Type B pancreatic cell (in vitro differentiated cells): Measurements from ENCODE around the gene RNF144B. TPM values are rescaled to one million over a fixed set of nuclear protein-coding genes. Genes with fewer than 3 reads are reported as not detected.
A peak's percentile ranks its signal among the peaks of the same experiment; 100 is the strongest.

Experiments used
- DNase-seq: peaks from one replicate; pipeline ENCODE4 v3.0.0; 2021; ENCODE audit warnings: mixed read lengths; ENCODE audit not compliant: unreplicated experiment; ENCODE audit errors: extremely low spot score
- H3K27ac Mint-ChIP-seq: 2 replicates; pipeline ENCODE4 v1.8.0; 2021; ENCODE audit warnings: mild to moderate bottlenecking, mixed read lengths
- H3K27me3 Mint-ChIP-seq: 2 replicates; pipeline ENCODE4 v1.8.0; 2021; ENCODE audit warnings: mixed read lengths
- H3K36me3 Mint-ChIP-seq: 2 replicates; pipeline ENCODE4 v1.8.0; 2021; ENCODE audit warnings: mixed read lengths
- H3K4me1 Mint-ChIP-seq: one replicate; pipeline ENCODE4 v1.8.0; 2021; ENCODE audit warnings: mixed read lengths; ENCODE audit not compliant: unreplicated experiment
- H3K4me3 Mint-ChIP-seq: 2 replicates; pipeline ENCODE4 v1.8.0; 2021; ENCODE audit warnings: mild to moderate bottlenecking, mixed read lengths
- H3K9me3 Mint-ChIP-seq: 2 replicates; pipeline ENCODE4 v1.8.0; 2021; ENCODE audit warnings: mixed read lengths
- total RNA-seq: library from RNA; stranded (reverse); gene quantifications from 2 replicates; pipeline ENCODE4 v1.2.1, GENCODE V29; 2021; ENCODE audit warnings: low replicate concordance
- TF ChIP-seq, protein P1 (sequence below): fragments of 200-600 bp; sonication (generic); conservative IDR thresholded peaks from 2 replicates; pipeline ENCODE4 v1.5.0; 2021; ENCODE audit warnings: antibody characterized with exemption, mild to moderate bottlenecking

RNF144B gene
- total RNA-seq, 1 donor from 2014 or later = 10.8 TPM

DNA sequence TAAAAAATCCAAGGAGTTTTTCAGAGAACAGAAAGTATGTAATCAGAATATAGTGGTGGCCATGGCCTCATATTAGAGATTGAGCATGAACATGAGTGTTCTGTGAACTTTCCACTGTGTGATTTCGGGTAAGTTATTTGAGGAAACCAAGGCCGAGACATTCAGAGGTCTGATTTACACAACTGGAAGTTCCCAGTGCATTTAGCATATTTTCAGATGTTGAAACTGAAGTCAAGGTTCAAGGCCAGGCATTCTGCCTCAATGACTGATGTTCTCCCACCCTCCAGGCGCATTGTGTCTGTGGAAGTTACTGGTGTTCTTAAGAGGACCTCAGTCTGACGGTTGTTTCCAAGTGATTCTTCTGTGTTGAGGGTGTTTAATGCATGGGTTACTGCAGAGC lies 26.2 kb downstream of the RNF144B start:
- TF ChIP-seq, protein P1, sequence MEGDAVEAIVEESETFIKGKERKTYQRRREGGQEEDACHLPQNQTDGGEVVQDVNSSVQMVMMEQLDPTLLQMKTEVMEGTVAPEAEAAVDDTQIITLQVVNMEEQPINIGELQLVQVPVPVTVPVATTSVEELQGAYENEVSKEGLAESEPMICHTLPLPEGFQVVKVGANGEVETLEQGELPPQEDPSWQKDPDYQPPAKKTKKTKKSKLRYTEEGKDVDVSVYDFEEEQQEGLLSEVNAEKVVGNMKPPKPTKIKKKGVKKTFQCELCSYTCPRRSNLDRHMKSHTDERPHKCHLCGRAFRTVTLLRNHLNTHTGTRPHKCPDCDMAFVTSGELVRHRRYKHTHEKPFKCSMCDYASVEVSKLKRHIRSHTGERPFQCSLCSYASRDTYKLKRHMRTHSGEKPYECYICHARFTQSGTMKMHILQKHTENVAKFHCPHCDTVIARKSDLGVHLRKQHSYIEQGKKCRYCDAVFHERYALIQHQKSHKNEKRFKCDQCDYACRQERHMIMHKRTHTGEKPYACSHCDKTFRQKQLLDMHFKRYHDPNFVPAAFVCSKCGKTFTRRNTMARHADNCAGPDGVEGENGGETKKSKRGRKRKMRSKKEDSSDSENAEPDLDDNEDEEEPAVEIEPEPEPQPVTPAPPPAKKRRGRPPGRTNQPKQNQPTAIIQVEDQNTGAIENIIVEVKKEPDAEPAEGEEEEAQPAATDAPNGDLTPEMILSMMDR = no peak
- Mint-ChIP-seq H3K27me3 (no peaks in the 10 kb centered on the region), H3K27ac (no peak overlapping the region), H3K9me3 (peaks cover 6% of the 10 kb centered on the region), H3K36me3 (peaks cover 7% of the 10 kb centered on the region), H3K4me3 (no peak overlapping the region), H3K4me1 (peaks cover 17% of the 10 kb centered on the region)
- no peak for DNase-seq

DNA sequence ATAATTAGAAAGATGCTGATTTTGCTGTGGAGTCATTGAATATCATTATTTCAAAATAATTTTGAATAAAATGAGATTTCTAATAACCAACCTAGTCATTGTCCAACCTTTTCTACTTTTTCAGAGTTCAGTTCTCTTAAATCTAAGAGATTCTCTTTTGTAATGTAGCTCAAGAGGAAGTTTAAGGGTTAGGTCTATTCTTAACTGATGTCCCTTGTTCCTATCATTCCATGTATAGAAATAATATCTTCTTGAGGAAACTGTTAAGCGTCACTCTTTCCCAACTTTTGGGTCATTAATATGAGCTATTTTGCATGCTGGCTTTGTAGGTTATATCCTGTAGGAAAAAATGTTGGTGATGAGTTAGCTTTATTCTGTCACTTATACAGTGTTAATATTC lies 27.0 kb downstream of the RNF144B start:
- no peak overlapping the region for H3K4me3 Mint-ChIP-seq
- peaks cover 7% of the 10 kb centered on the region for H3K36me3 Mint-ChIP-seq
- no peaks in the 10 kb centered on the region for H3K27me3 Mint-ChIP-seq
- TF ChIP-seq, protein P1 = no peak
- DNase-seq = no peak
- H3K9me3 Mint-ChIP-seq = peaks cover 8% of the 10 kb centered on the region
- peaks cover 17% of the 10 kb centered on the region for H3K4me1 Mint-ChIP-seq
- no peak overlapping the region for H3K27ac Mint-ChIP-seq

DNA sequence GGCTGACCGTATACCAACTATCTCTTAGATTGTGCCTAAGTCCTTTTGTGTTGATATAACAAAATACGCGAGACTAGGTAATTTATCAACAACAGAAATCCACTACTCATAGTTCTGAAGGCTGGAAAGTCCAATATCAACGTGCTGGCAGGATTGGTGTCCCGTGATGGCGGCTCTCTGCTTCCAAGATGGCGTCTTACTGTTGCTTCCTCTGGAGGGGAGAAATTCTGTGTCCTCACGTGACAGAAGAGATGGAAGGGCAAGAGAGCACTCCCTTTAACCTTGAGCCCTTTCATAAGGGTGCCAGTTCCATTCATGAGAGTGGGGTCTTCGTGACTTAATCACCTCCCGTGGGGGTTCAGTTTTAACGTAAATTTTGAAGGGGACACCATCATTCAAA lies 28.1 kb downstream of the RNF144B start:
- no peaks in the 10 kb centered on the region for H3K27me3 Mint-ChIP-seq
- H3K4me1 Mint-ChIP-seq = peaks cover 17% of the 10 kb centered on the region
- TF ChIP-seq, protein P1 = no peak

DNA sequence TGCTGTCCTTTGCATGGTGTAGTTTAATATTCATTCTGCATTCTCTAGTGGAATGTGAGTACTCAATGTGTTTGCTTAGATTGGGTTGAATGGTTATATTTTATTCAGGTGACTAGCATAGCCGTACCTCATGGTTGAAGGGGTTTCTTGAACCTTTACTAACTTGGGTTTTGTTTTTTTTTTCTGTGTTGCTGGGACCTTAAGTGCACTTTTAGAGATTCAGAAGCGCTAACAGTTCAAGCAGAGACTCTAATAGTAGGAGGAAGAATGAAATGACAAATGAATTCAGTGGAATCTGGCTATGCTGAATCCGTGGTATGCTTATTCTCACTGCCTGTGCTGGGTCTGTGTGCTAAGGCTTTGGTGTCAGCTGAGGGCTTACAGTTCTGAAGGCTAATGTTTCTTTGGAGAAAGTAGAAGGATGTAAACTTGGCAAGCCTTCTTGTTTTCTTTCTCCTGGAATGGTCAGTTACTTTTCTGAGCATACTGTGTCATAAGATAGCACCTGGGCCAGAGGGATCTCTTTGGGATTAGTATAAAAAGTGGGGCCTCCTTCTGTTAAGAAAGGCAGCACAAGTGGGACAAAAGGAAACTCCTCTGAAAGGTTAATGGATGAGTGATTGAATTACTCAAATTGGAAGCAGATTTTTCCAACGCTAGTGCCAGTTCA lies 28.7 kb downstream of the RNF144B start:
- TF ChIP-seq, protein P1 = no peak
- Mint-ChIP-seq H3K4me1 (peaks cover 14% of the 10 kb centered on the region), H3K9me3 (peaks cover 13% of the 10 kb centered on the region), H3K4me3 (peak overlapping the region; percentile 38), H3K27ac (peak overlapping the region; percentile 46), H3K36me3 (peaks cover 4% of the 10 kb centered on the region), H3K27me3 (no peaks in the 10 kb centered on the region)
- no peak for DNase-seq

More for the DNA sequence above, 28.1 kb downstream of the RNF144B start:
- peaks cover 13% of the 10 kb centered on the region for H3K9me3 Mint-ChIP-seq
- H3K36me3 Mint-ChIP-seq = peaks cover 4% of the 10 kb centered on the region
- no peak overlapping the region for H3K27ac Mint-ChIP-seq
- no peak for DNase-seq
- no peak overlapping the region for H3K4me3 Mint-ChIP-seq

DNA sequence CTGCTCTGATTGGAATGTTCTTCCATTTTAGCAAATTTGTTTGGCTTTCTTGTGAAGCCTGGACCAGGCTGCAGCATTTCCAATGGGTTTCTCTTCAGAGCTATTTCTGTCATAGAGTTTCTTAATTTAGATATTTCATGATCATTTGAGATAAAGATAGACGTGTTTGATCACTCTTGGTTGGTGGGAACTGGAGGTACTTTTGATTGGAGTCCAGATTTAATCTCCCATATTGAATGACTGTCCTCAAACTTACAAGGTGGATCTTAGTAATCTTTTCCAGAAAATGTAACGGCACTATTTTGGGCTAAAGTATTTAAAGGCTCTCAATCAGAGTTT lies 29.2 kb downstream of the RNF144B start:
- H3K4me1 Mint-ChIP-seq = peaks cover 14% of the 10 kb centered on the region
- TF ChIP-seq, protein P1 = no peak
- H3K27ac Mint-ChIP-seq = no peak overlapping the region
- no peak for DNase-seq
- H3K9me3 Mint-ChIP-seq = peaks cover 13% of the 10 kb centered on the region
- H3K4me3 Mint-ChIP-seq = no peak overlapping the region
- H3K36me3 Mint-ChIP-seq = peaks cover 4% of the 10 kb centered on the region
- no peaks in the 10 kb centered on the region for H3K27me3 Mint-ChIP-seq

DNA sequence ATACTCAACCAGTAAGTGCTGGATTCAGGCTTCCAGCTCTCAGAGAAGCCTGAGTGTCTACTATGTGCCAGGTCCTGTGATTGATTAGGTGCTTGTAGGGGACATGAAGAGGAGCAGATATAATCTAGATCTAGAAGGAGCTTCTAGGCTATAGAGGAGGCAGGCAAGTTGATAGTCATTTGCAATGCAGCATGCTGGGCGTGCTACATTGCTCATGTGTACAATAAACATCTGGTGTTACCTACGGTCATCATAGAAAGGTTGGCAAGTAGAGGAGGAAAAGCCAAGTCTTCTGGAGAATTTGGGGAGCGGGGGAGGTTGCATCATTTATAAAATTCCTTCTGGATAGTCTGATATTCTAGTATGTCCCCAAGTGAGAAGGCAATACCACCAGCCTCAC lies 33.2 kb downstream of the RNF144B start:
- TF ChIP-seq, protein P1 = no peak
- H3K4me1 Mint-ChIP-seq = peaks cover 18% of the 10 kb centered on the region
- H3K9me3 Mint-ChIP-seq = peaks cover 13% of the 10 kb centered on the region
- no peaks in the 10 kb centered on the region for H3K27me3 Mint-ChIP-seq
- no peak for DNase-seq
- H3K36me3 Mint-ChIP-seq = peaks cover 4% of the 10 kb centered on the region
- H3K27ac Mint-ChIP-seq = no peak overlapping the region
- H3K4me3 Mint-ChIP-seq = no peak overlapping the region
